PC-9 (cell line): ENCODE measurements around the gene CPD.

ENCODE experiments used
- CTCF ChIP-seq: fragments of 200-600 bp; sonication (generic); conservative IDR thresholded peaks from 2 replicates; pipeline ENCODE4 v1.6.1; 2017; ENCODE audit warnings: mixed run types, antibody characterized with exemption, mild to moderate bottlenecking, moderate library complexity
- EZH2 ChIP-seq: fragments of 200-600 bp; sonication (generic); IDR thresholded peaks from 2 replicates; pipeline ENCODE4 v1.8.0; 2017; ENCODE audit warnings: antibody characterized with exemption, low read depth

GRCh38 chr17:30506481-30506880 lies 127.8 kb downstream of the CPD start:
- no peak for TF ChIP-seq CTCF
- no peak for TF ChIP-seq EZH2
